22Rv1 (cell line): ENCODE measurements around the gene DNASE2B.

Experiments used
- CTCF ChIP-seq: fragments of 450-650 bp; IDR thresholded peaks from 2 replicates; pipeline ENCODE4 v1.5.1; 2017; ENCODE audit warnings: mild to moderate bottlenecking
- ZFX ChIP-seq: fragments of 450-650 bp; IDR thresholded peaks from 2 replicates; pipeline ENCODE4 v1.6.1; 2017; ENCODE audit warnings: antibody characterized with exemption, borderline replicate concordance

DNA sequence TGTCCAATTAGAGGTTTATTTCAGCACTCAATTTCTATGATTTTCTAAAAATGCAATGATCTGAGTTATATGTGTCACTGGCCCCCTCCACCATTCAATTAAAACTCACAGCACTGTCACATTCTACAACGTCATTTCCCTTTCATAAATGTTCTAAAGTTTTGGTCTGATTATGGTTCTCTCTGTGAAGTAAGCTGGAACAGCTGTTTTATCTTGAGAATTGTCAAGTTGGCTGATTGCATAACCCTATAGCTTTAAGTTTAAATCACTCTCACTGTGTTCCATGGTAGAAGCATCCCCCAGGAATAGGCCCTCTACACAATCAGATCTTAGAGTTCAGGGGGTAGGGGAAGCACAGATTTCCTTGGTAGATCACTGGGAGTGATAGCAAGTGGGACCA, 41.4 kb upstream of the DNASE2B start:
- no peak for TF ChIP-seq CTCF
- TF ChIP-seq ZFX = no peak
